PC-9 (cell line): ENCODE measurements around the gene NFKBIL1. TPM values are rescaled to one million over a fixed set of nuclear protein-coding genes. Genes with fewer than 3 reads are reported as not detected.
"Not testable (repeated sequence)": the region's sequence is repeated elsewhere in the genome, so short reads cannot be mapped to it uniquely, and the experiment has no call there.

Experiments
- BruUV-seq: library from RNA; stranded (reverse); fragments of 400-500 nt; replicated peaks from 2 replicates; lab custom pipeline; 2021; lab: Mats Ljungman, UMichigan
- CTCF ChIA-PET: fragments of 300-600 bp; sonication (Branson Sonifier 250); formaldehyde crosslinking; loops from one replicate; lab custom pipeline; 2022; ENCODE audit warnings: antibody characterized with exemption; lab: Charles Lee
- POLR2A ChIA-PET: fragments of 300-600 bp; sonication (Branson Sonifier 250); formaldehyde crosslinking; loops from one replicate; lab custom pipeline; 2022; ENCODE audit warnings: antibody characterized with exemption; ENCODE audit not compliant: unreplicated experiment; lab: Charles Lee
- DNase-seq, 2 experiments: peaks; one replicate each; pipeline versions ENCODE4 v3.0.0 to v3.0.0-alpha.2; 2015 to 2022; ENCODE audit warnings: mixed read lengths in 1 of 2
- H2AFZ ChIP-seq: fragments of 200-600 bp; sonication (generic); 2 replicates; pipeline ENCODE4 v1.8.1; 2017; ENCODE audit warnings: antibody characterized with exemption
- H3F3A ChIP-seq: fragments of 200-600 bp; sonication (generic); 2 replicates; pipeline ENCODE4 v1.8.1; 2017; ENCODE audit warnings: antibody characterized with exemption, mild to moderate bottlenecking, low read depth; ENCODE audit not compliant: insufficient read depth
- H3K27ac ChIP-seq: fragments of 200-600 bp; sonication (generic); 2 replicates; pipeline ENCODE4 v1.6.1; 2016; ENCODE audit warnings: mixed run types
- H3K27me3 ChIP-seq: fragments of 200-600 bp; sonication (generic); 2 replicates; pipeline ENCODE4 v1.6.1; 2016; ENCODE audit warnings: low read depth, mixed run types; ENCODE audit not compliant: insufficient read depth
- H3K36me3 ChIP-seq: fragments of 200-600 bp; sonication (generic); 2 replicates; pipeline ENCODE4 v1.6.1; 2016; ENCODE audit warnings: low read depth, mixed run types
- H3K4me1 ChIP-seq: fragments of 200-600 bp; sonication (generic); replicated peaks from 2 replicates; pipeline ENCODE4 v1.6.1; 2016; ENCODE audit warnings: mixed run types; ENCODE audit not compliant: insufficient read depth
- H3K4me2 ChIP-seq: fragments of 200-600 bp; sonication (generic); 2 replicates; pipeline ENCODE4 v1.6.1; 2017; ENCODE audit warnings: mixed run types
- H3K4me3 ChIP-seq: fragments of 200-600 bp; sonication (generic); 2 replicates; pipeline ENCODE4 v1.6.1; 2016; ENCODE audit warnings: mixed run types
- H3K79me2 ChIP-seq: fragments of 200-600 bp; sonication (generic); 2 replicates; pipeline ENCODE4 v1.6.1; 2017; ENCODE audit warnings: low read depth, mixed run types
- H3K9me2 ChIP-seq: fragments of 200-600 bp; sonication (generic); 2 replicates; pipeline ENCODE4 v1.8.1; 2017; ENCODE audit warnings: mild to moderate bottlenecking; ENCODE audit not compliant: insufficient read depth
- H3K9me3 ChIP-seq: fragments of 200-600 bp; sonication (generic); 2 replicates; pipeline ENCODE4 v1.8.1; 2016; ENCODE audit warnings: low read depth; ENCODE audit not compliant: insufficient read depth
- H4K20me1 ChIP-seq: fragments of 200-600 bp; sonication (generic); 2 replicates; pipeline ENCODE4 v1.8.1; 2017; ENCODE audit not compliant: insufficient read depth
- CTCF ChIP-seq: fragments of 200-600 bp; sonication (generic); conservative IDR thresholded peaks from 2 replicates; pipeline ENCODE4 v1.6.1; 2017; ENCODE audit warnings: mixed run types, antibody characterized with exemption, mild to moderate bottlenecking, moderate library complexity
- EZH2 ChIP-seq: fragments of 200-600 bp; sonication (generic); IDR thresholded peaks from 2 replicates; pipeline ENCODE4 v1.8.0; 2017; ENCODE audit warnings: antibody characterized with exemption, low read depth
- intact Hi-C: fragments of 100-400 bp; cut with micrococcal nuclease; formaldehyde crosslinking; loops from one replicate; pipeline ENCODE4 v1.10.0; 2022; ENCODE audit not compliant: unreplicated experiment
- total RNA-seq: library from RNA; stranded (reverse); gene quantifications from 2 replicates; pipeline ENCODE4 v1.2.3, GENCODE V29; 2021

NFKBIL1 gene
- total RNA-seq, 1 experiment from 2014 or later = 26.1 TPM

GRCh38 chr6:31502586-31502985 lies 44.8 kb upstream of the NFKBIL1 start:
- H3F3A ChIP-seq = no peaks in the 10 kb centered on the region
- CTCF ChIA-PET = no interaction called here
- POLR2A ChIA-PET = no interaction called here

GRCh38 chr6:31509036-31509435 lies 38.4 kb upstream of the NFKBIL1 start:
- H3K9me2 ChIP-seq, H2AFZ ChIP-seq, intact Hi-C loops, H3K36me3 ChIP-seq, H3K27me3 ChIP-seq, H3K79me2 ChIP-seq, H3K4me3 ChIP-seq, H3K4me2 ChIP-seq, H3K27ac ChIP-seq, CTCF ChIA-PET, H3K9me3 ChIP-seq, H4K20me1 ChIP-seq, H3F3A ChIP-seq, H3K4me1 ChIP-seq, POLR2A ChIA-PET, BruUV-seq, DNase-seq: not testable (repeated sequence)

More at GRCh38 chr6:31502586-31502985, 44.8 kb upstream of the NFKBIL1 start:
- no peaks in the 10 kb centered on the region; the same call in 1 of the 2 replicates for H3K9me3 ChIP-seq
- intact Hi-C loops = no loop called here
- DNase-seq = no peak
- no peak overlapping the region for H3K27ac ChIP-seq
- no peaks in the 10 kb centered on the region for H3K9me2 ChIP-seq
- peaks cover 51% of the 10 kb centered on the region for H3K79me2 ChIP-seq
- H3K36me3 ChIP-seq = no peaks in the 10 kb centered on the region
- no peaks in the 10 kb centered on the region; the same call in 1 of the 2 replicates for H4K20me1 ChIP-seq
- no peak overlapping the region for H3K4me3 ChIP-seq
- TF ChIP-seq CTCF = no peak
- no peak for TF ChIP-seq EZH2
- H3K4me2 ChIP-seq = no peak overlapping the region
- no TSS peak for BruUV-seq
- H3K27me3 ChIP-seq = no peaks in the 10 kb centered on the region
- 0 out of 2 replicates have a peak, but pooled peaks cover 6% of the 10 kb centered on the region for H3K4me1 ChIP-seq
- H2AFZ ChIP-seq = no peak overlapping the region

- BruUV-seq = no TSS peak
- H3K9me2 ChIP-seq = no peaks in the 10 kb centered on the region
- H3K9me3 ChIP-seq = no peaks in the 10 kb centered on the region
- no peak overlapping the region for H3K27ac ChIP-seq
- peak; percentile 51 to 82 for DNase-seq
- no peak overlapping the region for H3K4me3 ChIP-seq
- H3K36me3 ChIP-seq = 0 out of 2 replicates have a peak, but pooled peaks cover 3% of the 10 kb centered on the region
- no peak overlapping the region for H2AFZ ChIP-seq
- no peak overlapping the region for H3K4me2 ChIP-seq
- no peaks in the 10 kb centered on the region for H3K27me3 ChIP-seq
- CTCF ChIA-PET = no interaction called here
- H4K20me1 ChIP-seq = no peaks in the 10 kb centered on the region
- TF ChIP-seq CTCF = no peak
- TF ChIP-seq EZH2 = no peak
- intact Hi-C loops = no loop called here
- POLR2A ChIA-PET = interaction anchor here (0.6 kb wide), 2 partner anchors 27 to 31 kb away, joined by 4 to 5 read pairs; no protein-coding TSS in a partner anchor
- H3K4me1 ChIP-seq = peaks cover 6% of the 10 kb centered on the region; the same call in 1 of the 2 replicates
- H3K79me2 ChIP-seq = no peaks in the 10 kb centered on the region
- peaks cover 7% of the 10 kb centered on the region; the same call in 1 of the 2 replicates for H3F3A ChIP-seq
Observed at GRCh38 chr6:31510007-31510406, 37.4 kb upstream of the NFKBIL1 start.
